HG03521 (cell line): ENCODE results near the gene NKPD1.

Source experiments
- ATAC-seq: cut with Tn5 transposase; IDR thresholded peaks from one replicate; pipeline ENCODE4 v1.9.1; 2021; ENCODE audit warnings: mild to moderate bottlenecking, moderate library complexity; ENCODE audit not compliant: unreplicated experiment

Gene NKPD1

GRCh38 chr19:45175515-45176345 lies 14.9 kb upstream of the NKPD1 start:
- ATAC-seq = no peak

- ATAC-seq = no peak
These were observed 13.0 kb upstream of the NKPD1 start for GRCh38 chr19:45173816-45174215.

DNA sequence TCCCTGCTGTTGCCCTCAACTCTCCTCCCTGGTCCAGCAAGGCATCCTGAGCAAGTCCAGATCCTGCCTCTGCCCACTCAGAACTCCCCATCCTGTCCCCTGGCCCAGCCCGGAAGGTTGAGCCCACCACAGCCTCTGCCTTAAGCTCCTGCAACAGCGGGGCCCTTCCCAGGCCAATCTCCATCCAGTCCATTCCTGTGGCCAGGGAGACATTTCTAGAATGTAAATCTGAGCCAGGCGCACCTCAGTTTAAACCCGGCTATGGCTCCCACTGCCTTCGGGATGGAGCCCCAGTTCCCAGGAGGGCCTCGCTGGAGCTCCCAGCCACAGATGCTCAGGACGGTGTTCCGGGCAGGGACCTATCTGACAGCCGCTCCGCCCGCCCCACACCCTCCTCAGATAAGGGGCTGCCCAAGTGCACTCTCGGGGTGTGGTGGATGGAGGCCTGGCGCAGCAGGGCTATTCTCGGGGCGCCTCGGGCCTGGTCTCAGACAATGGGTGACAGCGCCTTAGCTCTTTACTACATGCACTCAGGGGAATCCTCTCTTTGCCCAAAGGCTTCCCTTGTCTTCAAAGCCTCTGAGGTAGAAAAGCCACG lies 11.9 kb upstream of the NKPD1 start:
- no peak for ATAC-seq

GRCh38 chr19:45172173-45172572 lies 11.4 kb upstream of the NKPD1 start:
- ATAC-seq = no peak

- ATAC-seq = no peak
These were observed 10.4 kb upstream of the NKPD1 start for GRCh38 chr19:45171211-45171623.

DNA sequence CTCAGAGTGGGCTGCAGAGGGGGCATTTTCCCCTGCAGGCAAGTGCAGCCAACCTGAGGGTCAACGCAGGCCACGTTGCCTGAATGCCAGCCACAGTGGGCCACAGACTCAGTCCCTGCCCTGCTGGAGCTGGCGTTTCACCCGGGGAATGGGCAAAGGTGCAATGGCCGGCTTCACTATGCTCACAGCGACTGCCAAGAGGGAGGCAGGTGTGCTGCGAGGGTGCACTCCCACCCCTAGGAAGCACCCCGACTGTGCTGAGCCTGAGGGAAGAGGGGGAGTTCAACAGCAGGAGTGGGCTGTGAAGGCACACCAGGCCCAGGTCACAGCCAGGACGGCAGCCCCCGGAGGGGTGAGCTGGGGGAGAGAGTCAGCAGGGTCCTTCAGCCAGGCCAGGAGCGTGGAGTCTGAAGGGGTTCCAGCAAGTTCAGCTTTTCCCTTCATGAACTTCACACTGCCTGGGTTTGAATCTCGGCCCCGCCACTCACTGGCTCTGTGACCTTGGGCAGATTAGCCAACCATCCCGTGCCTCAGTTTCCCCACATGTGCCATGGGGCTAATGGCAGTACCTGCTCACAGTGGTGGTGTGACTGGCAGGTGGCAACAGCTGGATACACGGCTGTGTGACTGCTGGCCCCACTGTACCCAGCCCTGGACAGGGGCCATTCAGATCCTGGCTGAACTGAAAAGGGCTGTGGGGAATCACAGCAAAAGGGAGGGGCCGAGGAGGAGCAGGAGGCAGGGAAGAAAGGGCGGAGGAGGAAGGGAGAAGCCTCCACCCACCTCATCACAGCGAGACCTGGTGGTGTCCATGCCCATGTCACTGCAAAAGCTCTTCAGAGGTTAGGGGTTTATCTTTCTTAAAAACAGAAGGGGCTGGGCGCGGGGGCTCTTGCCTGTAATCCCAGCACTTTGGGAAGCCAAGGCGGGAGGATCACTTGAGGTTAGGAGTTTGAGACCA lies 9.6 kb upstream of the NKPD1 start:
- no peak for ATAC-seq

GRCh38 chr19:45169602-45170001 lies 8.8 kb upstream of the NKPD1 start:
- ATAC-seq = no peak

DNA sequence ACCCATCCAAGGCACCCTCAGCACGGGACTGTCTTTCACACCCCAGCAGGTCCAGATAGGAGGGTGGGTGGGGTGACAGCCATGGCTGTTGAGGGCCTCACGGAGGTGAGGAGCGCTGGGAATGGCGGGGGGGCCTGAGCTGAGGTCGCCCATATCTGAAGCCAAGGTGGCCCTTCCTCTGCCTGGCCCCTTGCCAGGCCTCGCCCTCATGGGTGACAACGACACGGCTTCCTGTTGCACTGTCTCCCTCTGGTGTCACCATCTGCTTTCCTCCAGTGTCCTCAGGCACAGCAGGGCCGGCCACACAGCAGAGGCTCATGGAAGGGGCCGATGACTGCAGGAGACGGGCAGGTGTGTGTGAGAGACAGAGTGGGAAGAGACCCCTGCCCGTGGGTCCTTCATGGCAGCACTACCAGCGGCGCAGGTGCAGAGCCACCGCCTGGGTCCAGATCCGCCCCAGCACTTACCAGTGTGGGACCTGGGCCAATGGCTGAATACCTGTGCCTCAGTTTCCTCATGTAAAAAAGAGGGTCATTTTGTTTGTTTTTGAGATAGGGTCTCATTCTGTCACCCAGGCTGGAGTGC lies 8.1 kb upstream of the NKPD1 start:
- no peak for ATAC-seq

DNA sequence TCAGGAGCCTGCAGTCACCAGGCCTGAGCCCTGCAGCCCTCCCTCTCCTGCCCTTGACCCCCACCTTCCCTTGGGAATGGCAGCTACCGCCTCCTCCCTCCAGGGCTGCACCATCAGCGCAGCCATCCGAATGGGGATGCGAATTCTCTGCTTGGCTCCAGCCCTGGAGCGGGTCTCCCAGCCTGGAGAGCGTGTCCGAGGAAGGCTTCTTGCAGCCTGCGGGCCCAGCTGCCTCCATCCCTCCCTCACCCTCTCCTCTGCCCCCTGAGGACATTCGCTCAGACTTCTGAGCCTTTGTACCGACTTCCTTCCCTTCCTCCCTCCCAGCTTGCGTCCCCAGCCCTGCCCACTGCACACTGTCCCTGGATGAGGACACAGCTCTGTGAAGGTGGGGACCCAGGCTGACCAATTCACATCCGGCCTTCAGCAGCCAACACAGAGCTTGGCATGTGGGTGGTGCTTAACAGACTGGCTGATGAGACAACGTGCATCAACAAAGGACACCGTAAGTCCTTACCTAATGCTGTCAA lies 6.0 kb upstream of the NKPD1 start:
- no peak for ATAC-seq

- no peak for ATAC-seq
These were observed 4.0 kb upstream of the NKPD1 start for GRCh38 chr19:45164577-45165335.

- no peak for ATAC-seq
These were observed 3.1 kb upstream of the NKPD1 start for GRCh38 chr19:45163751-45164460.

GRCh38 chr19:45163156-45163555 lies 2.4 kb upstream of the NKPD1 start:
- no peak for ATAC-seq

- ATAC-seq = no peak
These were observed 1.9 kb upstream of the NKPD1 start for GRCh38 chr19:45162608-45163143.

- no peak for ATAC-seq
These were observed 1.2 kb upstream of the NKPD1 start for GRCh38 chr19:45161738-45162607.

GRCh38 chr19:45159971-45160324 lies 834 bp downstream of the NKPD1 start:
- no peak for ATAC-seq

DNA sequence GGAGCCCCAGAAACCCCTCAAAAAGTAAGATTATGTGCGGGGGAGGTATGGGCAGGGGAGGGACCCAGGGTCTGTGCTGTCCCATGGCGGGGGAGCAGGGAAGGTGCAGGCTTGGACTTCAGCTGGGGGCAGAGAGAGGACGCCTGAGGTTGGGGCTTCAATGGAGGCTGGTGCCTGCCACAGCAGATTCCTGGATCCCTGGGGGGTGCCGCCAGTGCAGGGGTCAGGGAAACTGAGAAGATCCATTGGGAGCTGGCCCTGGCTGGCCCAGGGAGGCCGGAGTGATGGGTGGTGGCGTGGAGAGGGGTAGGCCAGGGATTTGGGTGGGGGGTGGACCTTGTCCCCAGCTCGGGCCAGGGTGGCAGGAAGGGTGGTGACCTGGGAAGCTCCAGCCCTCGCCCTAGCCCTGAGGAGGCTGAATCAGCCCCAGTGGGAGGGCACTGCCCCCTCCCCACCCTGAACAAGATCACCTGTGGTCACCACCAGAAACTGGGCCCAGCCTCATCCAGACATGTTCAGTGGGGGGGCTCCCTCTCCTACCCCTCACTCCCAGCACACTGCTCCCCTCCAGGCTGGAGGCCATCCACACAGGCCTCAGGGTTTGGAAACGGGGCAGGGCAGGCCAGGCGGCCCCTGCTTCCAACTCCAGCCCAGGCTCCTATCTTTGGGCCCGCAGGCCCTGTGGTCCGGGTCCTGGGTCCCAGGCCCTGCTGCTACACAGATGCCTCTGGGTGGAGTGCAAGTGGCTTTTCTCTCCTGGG lies 1.4 kb downstream of the NKPD1 start:
- no peak for ATAC-seq

DNA sequence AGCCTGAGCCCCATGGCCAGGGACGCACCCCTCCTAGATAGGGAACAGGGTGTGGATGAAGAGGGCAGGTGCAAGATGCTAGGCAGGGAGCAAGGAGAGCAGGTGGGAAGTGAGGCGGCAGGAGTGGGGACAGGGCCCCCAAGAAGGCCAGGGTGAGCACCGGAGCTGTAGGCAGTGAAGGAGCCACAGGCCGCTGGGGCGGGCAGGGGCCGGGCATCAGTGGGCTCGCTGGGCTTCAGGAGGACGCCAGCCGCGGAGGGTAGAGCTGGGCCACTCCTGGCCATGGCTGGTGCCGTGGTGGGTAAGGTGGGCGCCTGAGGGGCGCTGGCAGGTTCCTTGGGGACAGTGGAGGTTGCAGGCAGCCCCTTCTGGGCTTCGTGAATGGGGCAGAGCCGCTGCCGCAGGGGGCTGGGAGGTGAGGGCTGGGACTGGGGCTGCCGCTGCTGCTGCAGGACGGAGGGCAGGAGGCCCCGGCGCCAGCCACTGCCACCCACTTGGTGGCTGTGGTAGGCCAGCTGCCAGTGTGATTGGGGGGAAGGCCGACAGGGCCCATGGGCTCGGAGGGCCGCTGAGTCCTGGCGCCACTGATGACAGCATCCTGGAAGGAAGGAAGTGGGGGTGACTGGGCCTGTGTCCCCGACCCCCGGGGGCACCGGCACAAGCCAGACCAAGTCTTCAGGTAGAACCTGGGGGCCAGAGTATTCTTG lies 2.1 kb downstream of the NKPD1 start:
- ATAC-seq = no peak
